GM12892 (cell line): ENCODE data around the gene WNT3A.
"Not testable (repeated sequence)": the region's sequence is repeated elsewhere in the genome, so short reads cannot be mapped to it uniquely, and the experiment has no call there.

Experiments
- POLR2A ChIP-seq: IDR thresholded peaks from 2 replicates; pipeline ENCODE4 v1.6.1; 2011; ENCODE audit warnings: low read depth, low read length, control low read depth
- POLR2AphosphoS5 ChIP-seq: IDR thresholded peaks from 2 replicates; pipeline ENCODE4 v1.6.1; 2011; ENCODE audit warnings: low read depth, low read length, control low read depth
- TAF1 ChIP-seq: IDR thresholded peaks from 2 replicates; pipeline ENCODE4 v1.6.1; 2011; ENCODE audit warnings: low read depth, mild to moderate bottlenecking, control low read depth, low read length, borderline replicate concordance

GRCh38 chr1:227971216-227971615, 35.6 kb upstream of the WNT3A start:
- TF ChIP-seq POLR2A, POLR2AphosphoS5, TAF1: not testable (repeated sequence)
